ENCODE results near the gene IGSF11.
"Not testable (repeated sequence)": the region's sequence is repeated elsewhere in the genome, so short reads cannot be mapped to it uniquely, and the experiment has no call there.

DNA sequence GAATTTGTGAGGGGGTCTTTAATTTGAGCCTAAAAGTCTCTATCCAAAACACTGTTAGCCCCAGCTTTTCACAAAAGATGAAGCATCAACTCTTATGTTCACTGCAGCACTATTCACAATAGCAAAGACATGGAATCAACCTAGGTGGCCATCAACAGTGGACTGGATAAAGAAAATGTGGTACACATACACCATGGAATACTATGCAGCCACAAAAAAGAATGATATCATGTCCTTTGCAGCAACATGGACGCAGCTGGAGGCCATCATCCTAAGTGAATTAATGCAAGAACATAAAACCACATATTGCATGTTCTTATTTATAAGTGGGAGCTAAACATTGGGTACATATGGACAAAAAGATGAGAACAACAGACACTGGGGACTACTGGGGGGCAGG is 59.2 kb downstream of the IGSF11 start:
- not testable (repeated sequence) for TF ChIP-seq EZH2 (IDR thresholded peaks at IDR 0.05); POLR2AphosphoS5 (IDR thresholded peaks at IDR 0.05; ENCODE audit: borderline replicate concordance, low read depth, low read length); FOXP2 (optimal IDR thresholded peaks at IDR 0.05; ENCODE audit: control extremely low read depth, extremely low read length, insufficient read depth)

Data from SK-N-MC (cell line).